ENCODE data around the gene HVCN1. TPM values are rescaled to one million over a fixed set of nuclear protein-coding genes. Genes with fewer than 3 reads are reported as not detected.

The HVCN1 gene
- total and polyA plus RNA-seq, 3 experiments from 2014 or later, result 17.6 to 20.2 (median 18.5) TPM

- Mint-ChIP-seq H3K27me3 (no peaks in the 10 kb centered on the region), H3K4me3 (no peak overlapping the region), H3K9me3 (peaks cover 0 to 2% (median 0%) of the 10 kb centered on the region in 5 donors), H3K4me1 (peaks cover 22 to 34% (median 33%) of the 10 kb centered on the region in 3 donors), H3K27ac (peak overlapping the region in 1 of 8 donors; percentile 70), H3K36me3 (peaks cover 6% of the 10 kb centered on the region in 3 donors)
- DNase-seq, result no peak
- CTCF ChIA-PET, result no interaction called here
- Histone ChIP-seq H3K27me3 (ENCODE audit: insufficient read depth, low read length, poor library complexity, severe bottlenecking) (no peaks in the 10 kb centered on the region), H3K36me3 (ENCODE audit: insufficient read depth, low read length) (no peaks in the 10 kb centered on the region), H3K9me3 (ENCODE audit: low read length) (no peaks in the 10 kb centered on the region), H3K27ac (ENCODE audit: low read depth, low read length) (no peak overlapping the region), H3K4me1 (ENCODE audit: insufficient read depth, low read length) (peaks cover 22% of the 10 kb centered on the region), H3K4me3 (ENCODE audit: low read length) (no peak overlapping the region)
- POLR2A ChIA-PET, result interaction anchor here (0.7 kb wide), 1 partner anchor 21 kb away, joined by 3 read pairs; no protein-coding TSS in a partner anchor
Measured at GRCh38 chr12:110676171-110676570, 12.7 kb downstream of the HVCN1 start.

- Mint-ChIP-seq H3K27me3 (no peaks in the 10 kb centered on the region), H3K4me1 (peaks cover 17 to 22% (median 22%) of the 10 kb centered on the region in 3 donors), H3K36me3 (peaks cover 14 to 25% (median 22%) of the 10 kb centered on the region in 3 donors), H3K27ac (peak overlapping the region in 6 of 8 donors; percentile 51 to 93 (median 68)), H3K9me3 (peaks cover 0 to 13% (median 11%) of the 10 kb centered on the region in 5 donors), H3K4me3 (no peak overlapping the region)
- Histone ChIP-seq H3K27me3 (ENCODE audit: insufficient read depth, low read length, poor library complexity, severe bottlenecking) (no peaks in the 10 kb centered on the region), H3K36me3 (ENCODE audit: insufficient read depth, low read length) (no peaks in the 10 kb centered on the region), H3K9me3 (ENCODE audit: low read length) (no peaks in the 10 kb centered on the region), H3K27ac (ENCODE audit: low read depth, low read length) (no peak overlapping the region), H3K4me1 (ENCODE audit: insufficient read depth, low read length) (peaks cover 19% of the 10 kb centered on the region), H3K4me3 (ENCODE audit: low read length) (no peak overlapping the region)
- DNase-seq, result no peak
- POLR2A ChIA-PET, result no interaction called here
- CTCF ChIA-PET, result no interaction called here
Measured at GRCh38 chr12:110670161-110670701, 18.7 kb downstream of the HVCN1 start.

GRCh38 chr12:110669193-110669502 is 19.8 kb downstream of the HVCN1 start:
- peak overlapping the region in 6 of 8 donors; percentile 4 to 74 (median 36) for H3K27ac Mint-ChIP-seq
- H3K4me1 ChIP-seq (ENCODE audit: insufficient read depth, low read length), result peaks cover 19% of the 10 kb centered on the region
- H3K4me3 ChIP-seq (ENCODE audit: low read length), result no peak overlapping the region
- H3K36me3 ChIP-seq (ENCODE audit: insufficient read depth, low read length), result no peaks in the 10 kb centered on the region
- DNase-seq, result no peak
- peaks cover 9 to 22% (median 20%) of the 10 kb centered on the region in 5 donors for H3K9me3 Mint-ChIP-seq
- H3K36me3 Mint-ChIP-seq, result peaks cover 21 to 29% (median 29%) of the 10 kb centered on the region in 3 donors
- ChIA-PET CTCF (no interaction called here), POLR2A (no interaction called here)
- peak overlapping the region in 2 of 7 donors; percentile 25 to 45 for H3K4me3 Mint-ChIP-seq
- peaks cover 17 to 22% (median 22%) of the 10 kb centered on the region in 3 donors for H3K4me1 Mint-ChIP-seq
- no peaks in the 10 kb centered on the region for H3K9me3 ChIP-seq (ENCODE audit: low read length)
- no peaks in the 10 kb centered on the region for H3K27me3 Mint-ChIP-seq
- H3K27ac ChIP-seq (ENCODE audit: low read depth, low read length), result no peak overlapping the region
- H3K27me3 ChIP-seq (ENCODE audit: insufficient read depth, low read length, poor library complexity, severe bottlenecking), result no peaks in the 10 kb centered on the region

GRCh38 chr12:110668480-110669192 is 20.3 kb downstream of the HVCN1 start:
- Histone ChIP-seq H3K4me1 (ENCODE audit: insufficient read depth, low read length) (peaks cover 19% of the 10 kb centered on the region), H3K27ac (ENCODE audit: low read depth, low read length) (no peak overlapping the region), H3K27me3 (ENCODE audit: insufficient read depth, low read length, poor library complexity, severe bottlenecking) (no peaks in the 10 kb centered on the region), H3K4me3 (ENCODE audit: low read length) (no peak overlapping the region), H3K36me3 (ENCODE audit: insufficient read depth, low read length) (no peaks in the 10 kb centered on the region), H3K9me3 (ENCODE audit: low read length) (no peaks in the 10 kb centered on the region)
- ChIA-PET CTCF (no interaction called here), POLR2A (no interaction called here)
- DNase-seq, result no peak
- peak overlapping the region in 2 of 7 donors; percentile 7 to 25 for H3K4me3 Mint-ChIP-seq
- no peaks in the 10 kb centered on the region for H3K27me3 Mint-ChIP-seq
- H3K27ac Mint-ChIP-seq, result peak overlapping the region in 6 of 8 donors; percentile 23 to 92 (median 44)
- peaks cover 17 to 22% (median 22%) of the 10 kb centered on the region in 3 donors for H3K4me1 Mint-ChIP-seq
- H3K36me3 Mint-ChIP-seq, result peaks cover 19 to 31% (median 28%) of the 10 kb centered on the region in 3 donors
- peaks cover 11 to 22% (median 22%) of the 10 kb centered on the region in 5 donors for H3K9me3 Mint-ChIP-seq

- Mint-ChIP-seq H3K36me3 (peaks cover 16 to 31% (median 26%) of the 10 kb centered on the region in 3 donors), H3K4me1 (peaks cover 19 to 26% (median 26%) of the 10 kb centered on the region in 3 donors), H3K4me3 (no peak overlapping the region), H3K27me3 (no peaks in the 10 kb centered on the region), H3K9me3 (peaks cover 11 to 22% (median 22%) of the 10 kb centered on the region in 5 donors), H3K27ac (no peak overlapping the region)
- no peak for DNase-seq
- Histone ChIP-seq H3K36me3 (ENCODE audit: insufficient read depth, low read length) (no peaks in the 10 kb centered on the region), H3K9me3 (ENCODE audit: low read length) (no peaks in the 10 kb centered on the region), H3K27me3 (ENCODE audit: insufficient read depth, low read length, poor library complexity, severe bottlenecking) (no peaks in the 10 kb centered on the region), H3K27ac (ENCODE audit: low read depth, low read length) (no peak overlapping the region), H3K4me3 (ENCODE audit: low read length) (no peak overlapping the region), H3K4me1 (ENCODE audit: insufficient read depth, low read length) (peaks cover 20% of the 10 kb centered on the region)
- CTCF ChIA-PET, result interaction anchor here (0.6 kb wide), 1 partner anchor 153 kb away, joined by 3 read pairs; no protein-coding TSS in a partner anchor
- POLR2A ChIA-PET, result interaction anchor here (0.5 kb wide), 1 partner anchor 236 kb away, joined by 3 read pairs; no protein-coding TSS in a partner anchor
Measured at GRCh38 chr12:110667671-110668070, 21.2 kb downstream of the HVCN1 start.

- no peak overlapping the region for H3K27ac ChIP-seq (ENCODE audit: low read depth, low read length)
- Mint-ChIP-seq H3K4me3 (no peak overlapping the region), H3K9me3 (peaks cover 11 to 22% (median 22%) of the 10 kb centered on the region in 5 donors), H3K4me1 (peaks cover 23 to 34% (median 34%) of the 10 kb centered on the region in 3 donors), H3K36me3 (peaks cover 16 to 31% (median 24%) of the 10 kb centered on the region in 3 donors), H3K27me3 (no peaks in the 10 kb centered on the region), H3K27ac (no peak overlapping the region)
- no peaks in the 10 kb centered on the region for H3K27me3 ChIP-seq (ENCODE audit: insufficient read depth, low read length, poor library complexity, severe bottlenecking)
- H3K36me3 ChIP-seq (ENCODE audit: insufficient read depth, low read length), result no peaks in the 10 kb centered on the region
- H3K4me1 ChIP-seq (ENCODE audit: insufficient read depth, low read length), result peaks cover 28% of the 10 kb centered on the region
- no peak overlapping the region for H3K4me3 ChIP-seq (ENCODE audit: low read length)
- ChIA-PET POLR2A (no interaction called here), CTCF (no interaction called here)
- no peaks in the 10 kb centered on the region for H3K9me3 ChIP-seq (ENCODE audit: low read length)
- no peak for DNase-seq
Measured at GRCh38 chr12:110666892-110667291, 22.0 kb downstream of the HVCN1 start.

- peak overlapping the region; percentile 25 to 91 (median 81) for H3K4me3 Mint-ChIP-seq
- CTCF ChIA-PET, result no interaction called here
- peak overlapping the region; percentile 70 to 98 (median 92) for H3K27ac Mint-ChIP-seq
- H3K36me3 Mint-ChIP-seq, result peaks cover 8 to 17% (median 15%) of the 10 kb centered on the region in 3 donors
- H3K4me1 Mint-ChIP-seq, result peaks cover 18 to 28% (median 22%) of the 10 kb centered on the region in 3 donors
- H3K4me1 ChIP-seq (ENCODE audit: insufficient read depth, low read length), result peaks cover 19% of the 10 kb centered on the region
- POLR2A ChIA-PET, result no interaction called here
- peaks cover 11 to 18% (median 12%) of the 10 kb centered on the region in 5 donors for H3K9me3 Mint-ChIP-seq
- no peaks in the 10 kb centered on the region for H3K27me3 ChIP-seq (ENCODE audit: insufficient read depth, low read length, poor library complexity, severe bottlenecking)
- H3K36me3 ChIP-seq (ENCODE audit: insufficient read depth, low read length), result no peaks in the 10 kb centered on the region
- H3K27me3 Mint-ChIP-seq, result no peaks in the 10 kb centered on the region
- no peaks in the 10 kb centered on the region for H3K9me3 ChIP-seq (ENCODE audit: low read length)
- peak overlapping the region; percentile 25 for H3K4me3 ChIP-seq (ENCODE audit: low read length)
- H3K27ac ChIP-seq (ENCODE audit: low read depth, low read length), result no peak overlapping the region
- DNase-seq, result peak; percentile 39 to 76 (median 49)
Measured at GRCh38 chr12:110661337-110661972, 27.5 kb downstream of the HVCN1 start.

- Mint-ChIP-seq H3K27me3 (no peaks in the 10 kb centered on the region), H3K9me3 (no peaks in the 10 kb centered on the region), H3K4me1 (peaks cover 19 to 28% (median 22%) of the 10 kb centered on the region in 3 donors), H3K36me3 (peaks cover 0 to 11% (median 2%) of the 10 kb centered on the region in 3 donors), H3K4me3 (no peak overlapping the region), H3K27ac (peak overlapping the region in 4 of 8 donors; percentile 32 to 86 (median 60))
- CTCF ChIA-PET, result interaction anchor here (0.6 kb wide), 1 partner anchor 76 kb away, joined by 3 read pairs; no protein-coding TSS in a partner anchor
- peaks cover 19% of the 10 kb centered on the region for H3K4me1 ChIP-seq (ENCODE audit: insufficient read depth, low read length)
- DNase-seq, result no peak
- no peaks in the 10 kb centered on the region for H3K36me3 ChIP-seq (ENCODE audit: insufficient read depth, low read length)
- H3K27ac ChIP-seq (ENCODE audit: low read depth, low read length), result no peak overlapping the region
- POLR2A ChIA-PET, result no interaction called here
- no peaks in the 10 kb centered on the region for H3K9me3 ChIP-seq (ENCODE audit: low read length)
- no peaks in the 10 kb centered on the region for H3K27me3 ChIP-seq (ENCODE audit: insufficient read depth, low read length, poor library complexity, severe bottlenecking)
- no peak overlapping the region for H3K4me3 ChIP-seq (ENCODE audit: low read length)
Measured at GRCh38 chr12:110658878-110659277, 30.0 kb downstream of the HVCN1 start.

Measured in CD8-positive, alpha-beta memory T cell (primary cell).